Right ventricle myocardium inferior (tissue), 1 donor: Measurements from ENCODE around the gene PTPRN2. TPM values are rescaled to one million over a fixed set of nuclear protein-coding genes. Genes with fewer than 3 reads are reported as not detected.

Experiments used
- ATAC-seq: fragments of 200-7000 bp; cut with Tn5 transposase; one replicate; pipeline ENCODE4 v1.9.1; 2020; ENCODE audit warnings: mild to moderate bottlenecking, moderate library complexity
- DNase-seq: peaks from one replicate; pipeline ENCODE4 v3.0.0; 2021; ENCODE audit errors: missing footprints
- intact Hi-C: fragments of 100-400 bp; cut with DNase I; formaldehyde crosslinking; loops from one replicate; pipeline ENCODE4 v1.11.0; 2022
- total RNA-seq: library from RNA; stranded (reverse); fragmentation: NEBNext Ultra II Directional; extraction: Animal tissue kit (Norgen Biotek cat#: 25700); gene quantifications from one replicate; pipeline ENCODE4 v1.2.1, GENCODE V29; 2021
- donor health status: DM: no; HTN: yes; CAD: no; lungs with severe emphysema.

PTPRN2 gene
- total RNA-seq, 1 donor from 2014 or later = 1.6 TPM

DNA sequence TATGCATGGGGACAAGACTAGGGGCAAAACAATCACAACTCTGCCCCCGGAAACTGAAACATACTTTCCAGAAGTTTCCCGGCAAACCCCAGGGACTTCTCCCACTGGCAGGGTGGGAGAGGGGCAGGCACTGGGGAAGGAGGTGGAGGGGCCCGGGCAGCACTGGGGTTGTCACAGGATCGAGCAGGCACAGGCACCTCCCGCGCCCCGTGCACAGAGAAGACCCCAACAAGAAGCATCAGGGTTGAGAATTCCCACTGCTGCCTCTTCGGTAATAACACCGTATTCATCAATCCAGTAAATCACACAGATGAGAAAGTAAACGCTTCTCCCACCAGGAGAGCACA is 490.5 kb downstream of the PTPRN2 start:
- DNase-seq (no peak), ATAC-seq (no peak)
- intact Hi-C loops = no loop called here

DNA sequence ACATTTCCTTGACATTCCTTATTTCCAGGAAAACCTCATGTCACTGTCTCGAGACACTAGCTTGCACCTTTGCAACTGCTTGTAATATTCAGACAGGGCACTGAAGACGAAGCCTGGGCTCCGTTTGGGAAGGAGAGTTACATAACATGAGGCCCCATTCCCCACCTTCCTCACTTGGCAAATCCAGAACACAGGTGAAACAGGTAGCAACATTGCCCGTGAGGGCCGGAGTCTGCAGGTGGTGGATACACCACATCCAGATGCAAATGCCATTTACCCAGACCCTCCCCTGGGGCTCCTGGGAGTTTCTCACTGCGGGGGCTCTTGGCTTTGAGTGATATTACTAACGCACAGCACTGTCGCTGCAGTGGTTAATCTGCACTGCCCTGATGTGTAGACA is 491.0 kb downstream of the PTPRN2 start:
- intact Hi-C loops = no loop called here
- ATAC-seq = no peak
- no peak for DNase-seq

DNA sequence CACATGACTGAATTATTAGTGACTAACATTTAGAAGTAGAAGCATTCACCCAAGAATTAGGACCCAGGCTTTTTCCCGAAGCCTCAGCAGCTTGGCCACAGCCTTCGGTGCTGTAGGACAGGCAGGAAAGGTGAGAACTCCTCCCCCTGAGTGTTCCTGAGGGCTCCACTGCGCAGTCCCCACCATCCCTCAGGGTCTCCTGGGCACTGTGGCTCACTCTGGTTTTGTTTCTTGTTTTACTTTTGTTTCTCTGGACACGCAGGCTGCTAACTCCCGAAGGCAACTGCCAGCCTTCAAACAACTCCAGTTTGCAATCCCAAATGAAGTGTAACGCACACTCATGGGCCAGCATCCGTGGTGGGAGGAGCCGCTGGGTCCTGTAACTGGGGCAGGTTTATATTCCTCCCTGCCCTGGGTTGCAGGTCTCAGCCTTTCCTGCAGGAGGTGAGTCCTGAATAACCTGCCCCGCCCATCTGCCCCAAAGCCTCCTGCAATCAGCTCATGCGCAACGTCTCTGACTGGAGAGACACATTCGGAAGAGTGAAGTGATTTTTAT is 492.9 kb downstream of the PTPRN2 start:
- no peak for DNase-seq
- intact Hi-C loops = no loop called here
- no peak for ATAC-seq

GRCh38 chr7:158094046-158094445 is 493.6 kb downstream of the PTPRN2 start:
- DNase-seq (no peak), ATAC-seq (no peak)
- intact Hi-C loops = no loop called here

DNA sequence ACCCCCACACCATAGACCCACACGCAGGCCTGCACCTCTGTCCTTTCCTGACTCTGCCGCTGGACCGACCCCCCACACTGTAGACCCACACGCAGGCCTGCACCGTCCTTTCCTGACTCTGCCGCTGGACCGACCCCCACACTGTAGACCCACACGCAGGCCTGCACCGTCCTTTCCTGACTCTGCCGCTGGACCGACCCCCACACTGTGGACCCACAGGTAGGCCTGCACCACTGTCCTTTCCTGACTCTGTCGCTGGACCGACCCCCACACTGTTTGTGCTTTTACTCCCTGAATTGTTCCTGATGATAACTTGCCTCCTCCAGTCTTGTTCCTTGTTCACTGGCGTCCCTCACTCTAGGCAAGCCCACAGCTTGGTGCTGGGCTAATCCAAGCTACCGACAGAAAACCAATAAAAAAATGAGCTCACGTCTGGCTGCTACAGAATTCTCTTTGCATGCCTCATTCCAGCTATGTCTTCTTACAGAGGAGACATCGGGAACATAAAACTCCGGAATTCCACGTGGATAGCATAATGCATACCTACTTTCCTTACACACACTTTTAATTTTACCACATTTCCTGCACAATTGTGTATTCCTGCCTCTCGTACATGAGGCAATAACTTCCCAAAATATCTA is 494.3 kb downstream of the PTPRN2 start:
- no peak for DNase-seq
- intact Hi-C loops = no loop called here

DNA sequence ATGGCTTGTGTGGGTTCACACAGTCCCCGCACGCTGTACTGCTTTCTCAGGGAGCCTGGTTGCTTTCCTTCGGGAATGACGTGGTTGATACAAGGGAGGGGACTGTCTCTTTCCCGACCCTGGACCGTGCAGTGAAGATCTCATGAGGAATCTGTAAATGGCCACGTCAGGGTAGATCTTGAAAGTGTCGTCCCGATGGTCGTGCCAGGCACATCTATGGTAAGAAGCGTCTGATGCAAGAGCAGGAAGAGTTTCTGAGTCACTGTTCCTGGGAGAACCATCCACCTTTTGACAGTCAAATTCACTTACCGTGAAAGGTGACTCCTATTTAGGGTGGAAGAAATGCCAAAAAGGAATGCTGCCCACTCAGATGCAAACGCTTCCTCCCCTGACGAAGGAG is 500.4 kb downstream of the PTPRN2 start:
- intact Hi-C loops = no loop called here
- no peak for DNase-seq
- no peak for ATAC-seq

More for the DNA sequence above, 494.3 kb downstream of the PTPRN2 start:
- no peak for ATAC-seq

DNA sequence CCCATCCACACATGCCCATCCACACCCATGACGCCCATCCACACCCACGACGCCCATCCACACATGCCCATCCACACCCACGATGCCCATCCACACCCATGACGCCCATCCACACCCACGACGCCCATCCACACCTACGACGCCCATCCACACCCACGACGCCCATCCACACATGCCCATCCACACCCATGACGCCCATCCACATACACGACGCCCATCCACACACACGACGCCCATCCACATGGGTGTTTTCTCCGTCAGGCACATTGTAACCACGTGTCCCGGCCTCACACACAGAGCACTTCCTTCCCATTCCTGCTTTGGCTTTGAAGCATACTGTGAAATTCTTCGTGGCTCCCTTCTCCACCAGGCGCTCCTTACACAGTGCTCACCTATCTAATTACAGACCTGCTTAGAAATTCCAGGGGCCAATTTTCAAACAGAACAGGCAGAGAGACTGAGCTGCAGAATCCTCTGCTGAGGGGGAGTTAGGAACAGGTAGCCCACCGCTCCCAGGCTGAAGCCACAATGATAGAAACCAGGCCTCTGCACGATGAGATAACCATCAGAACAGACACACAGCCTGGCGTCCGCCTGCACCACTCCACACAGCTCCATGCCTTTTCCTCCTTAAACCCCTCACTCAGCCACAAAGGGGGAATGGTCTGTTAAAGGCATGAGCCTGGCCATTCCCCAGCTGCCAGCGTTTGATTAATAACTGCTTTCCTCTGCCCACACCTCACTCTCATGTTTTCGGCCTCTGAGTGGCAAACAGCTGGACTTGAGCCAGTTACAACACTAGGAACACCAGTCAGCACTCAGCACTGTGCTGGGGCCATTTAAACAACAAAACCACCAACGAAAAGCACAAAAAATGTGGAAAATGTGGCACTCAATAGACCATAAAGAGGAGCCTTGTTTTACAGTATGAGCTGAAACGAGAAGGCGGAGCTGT is 501.6 kb downstream of the PTPRN2 start:
- DNase-seq = no peak
- intact Hi-C loops = no loop called here
- ATAC-seq = no peak

DNA sequence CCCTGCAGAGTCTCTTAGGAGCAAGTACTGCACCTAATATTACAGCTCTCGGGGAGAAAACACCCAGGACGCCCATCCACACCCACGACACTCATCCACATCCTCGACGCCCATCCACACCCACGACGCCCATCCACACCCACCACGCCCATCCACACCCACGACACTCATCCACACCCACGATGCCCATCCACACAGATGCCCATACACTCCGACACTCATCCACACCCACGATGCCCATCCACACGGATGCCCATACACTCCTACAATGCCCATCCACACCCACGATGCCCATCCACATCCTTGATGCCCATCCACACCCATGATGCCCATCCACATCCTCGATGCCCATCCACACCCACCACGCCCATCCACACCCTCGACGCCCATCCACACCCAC is 503.1 kb downstream of the PTPRN2 start:
- intact Hi-C loops = no loop called here
- no peak for DNase-seq

DNA sequence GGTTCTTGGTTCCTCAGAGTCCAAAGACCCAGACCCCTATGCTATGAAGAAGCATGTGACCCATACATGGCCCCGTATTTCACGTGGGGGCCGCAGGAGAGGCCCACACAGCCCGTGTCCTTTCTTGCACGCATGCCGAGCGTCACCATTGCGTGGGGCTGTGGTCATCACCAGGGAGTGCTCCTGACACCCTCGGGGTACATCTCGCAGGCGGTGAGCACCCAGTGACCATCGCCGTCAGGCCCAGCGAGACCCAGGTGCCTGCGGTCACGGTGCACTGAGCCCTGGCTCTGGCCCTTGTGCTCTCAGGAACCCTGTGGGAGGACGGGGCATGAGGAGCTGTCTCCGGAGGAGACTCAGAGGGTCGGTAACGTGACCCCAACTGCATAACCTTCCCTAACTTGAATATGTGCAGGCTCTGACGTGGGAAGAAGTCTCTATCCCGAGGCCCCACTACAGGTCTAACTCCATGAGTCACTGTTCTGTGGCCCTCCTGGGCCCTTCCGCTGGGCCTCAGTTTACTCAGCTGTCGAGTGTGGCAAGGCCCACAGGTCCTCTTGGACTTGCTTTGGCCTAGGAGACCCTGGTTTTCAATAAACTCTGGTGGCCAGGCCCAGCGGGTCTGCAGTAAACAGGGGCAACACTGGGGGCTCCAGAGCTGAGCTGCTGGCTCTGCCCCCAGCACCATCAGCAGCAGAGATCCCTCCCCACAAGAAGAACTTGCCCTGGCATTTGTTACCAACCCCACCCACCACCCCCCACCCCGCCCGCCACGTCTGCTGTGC is 503.9 kb downstream of the PTPRN2 start:
- intact Hi-C loops = no loop called here
- ATAC-seq = no peak
- no peak for DNase-seq

More for the DNA sequence above, 503.1 kb downstream of the PTPRN2 start:
- no peak for ATAC-seq

- intact Hi-C loops = no loop called here
- DNase-seq = no peak
- ATAC-seq = no peak
Observed at GRCh38 chr7:158082761-158083160, 504.9 kb downstream of the PTPRN2 start.

DNA sequence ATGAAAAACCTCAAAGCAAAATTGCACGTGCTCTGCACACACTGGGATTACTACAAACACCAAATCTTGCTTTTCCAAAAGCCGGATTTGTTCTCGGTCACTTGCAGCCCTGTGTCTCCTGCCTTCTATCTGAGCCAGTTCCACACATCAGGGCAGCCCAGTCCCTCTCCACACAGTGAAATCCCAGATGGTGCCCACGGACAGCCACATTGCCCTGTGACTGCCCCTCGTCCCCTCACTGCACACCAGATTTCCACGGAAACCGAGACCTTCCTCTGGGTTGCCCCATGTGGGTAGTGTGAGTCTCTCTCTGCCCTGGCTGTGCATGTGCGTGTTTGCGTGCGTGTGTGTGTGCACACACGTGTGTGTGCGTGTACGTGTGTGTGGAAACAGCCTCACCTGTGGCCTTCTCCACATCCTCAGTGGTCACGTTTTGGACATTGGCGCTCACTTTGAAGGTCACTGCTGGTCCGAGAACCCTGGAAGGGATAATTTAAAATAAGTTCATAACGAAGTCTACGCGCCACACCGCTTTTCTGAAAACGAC is 506.7 kb downstream of the PTPRN2 start:
- ATAC-seq (no peak), DNase-seq (no peak)
- intact Hi-C loops = no loop called here

DNA sequence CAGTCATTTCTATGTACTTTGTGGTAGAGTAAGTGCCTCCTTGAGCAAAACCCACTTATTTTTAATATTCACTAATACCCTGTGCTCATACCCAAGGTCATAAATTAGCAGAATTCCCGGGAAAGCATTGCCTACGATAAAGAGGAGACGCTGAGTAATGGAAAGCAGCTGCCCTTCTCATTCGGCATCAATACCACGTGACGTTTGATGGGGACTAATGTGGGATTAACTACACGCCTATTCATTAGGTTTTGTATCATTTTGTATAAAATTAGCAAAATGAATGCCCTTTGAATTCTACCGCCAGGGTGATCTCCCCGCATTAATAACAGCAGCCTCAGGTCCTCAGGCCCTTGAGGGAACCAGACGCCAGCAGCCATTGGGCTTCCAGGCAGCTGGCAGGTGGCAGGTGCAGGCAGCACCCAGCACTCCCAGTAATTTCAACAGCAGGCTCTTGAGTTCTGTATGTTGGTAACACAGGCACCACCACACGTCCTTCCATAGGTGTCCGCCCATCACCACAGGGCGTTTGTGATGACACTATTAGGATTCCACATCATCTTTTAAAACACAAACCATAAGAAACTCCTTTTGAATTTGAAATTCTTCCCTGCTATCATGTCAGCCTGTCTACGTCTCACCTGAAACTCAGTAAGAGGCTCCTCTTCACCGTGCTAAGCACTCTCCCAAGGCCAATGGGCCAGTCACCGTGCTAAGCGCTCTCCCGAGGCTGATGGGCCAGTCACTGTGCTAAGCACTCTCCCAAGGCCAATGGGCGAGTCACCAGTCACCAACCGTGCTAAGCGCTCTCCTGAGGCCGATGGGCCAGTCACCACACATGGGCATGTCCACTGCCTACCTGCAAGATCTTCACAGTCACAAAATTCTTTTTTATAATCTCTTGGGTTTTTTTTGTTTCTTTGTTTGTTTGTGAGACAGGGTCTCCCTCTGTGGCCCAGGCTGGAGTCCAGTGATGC is 509.4 kb downstream of the PTPRN2 start:
- DNase-seq (no peak), ATAC-seq (no peak)
- intact Hi-C loops = no loop called here

DNA sequence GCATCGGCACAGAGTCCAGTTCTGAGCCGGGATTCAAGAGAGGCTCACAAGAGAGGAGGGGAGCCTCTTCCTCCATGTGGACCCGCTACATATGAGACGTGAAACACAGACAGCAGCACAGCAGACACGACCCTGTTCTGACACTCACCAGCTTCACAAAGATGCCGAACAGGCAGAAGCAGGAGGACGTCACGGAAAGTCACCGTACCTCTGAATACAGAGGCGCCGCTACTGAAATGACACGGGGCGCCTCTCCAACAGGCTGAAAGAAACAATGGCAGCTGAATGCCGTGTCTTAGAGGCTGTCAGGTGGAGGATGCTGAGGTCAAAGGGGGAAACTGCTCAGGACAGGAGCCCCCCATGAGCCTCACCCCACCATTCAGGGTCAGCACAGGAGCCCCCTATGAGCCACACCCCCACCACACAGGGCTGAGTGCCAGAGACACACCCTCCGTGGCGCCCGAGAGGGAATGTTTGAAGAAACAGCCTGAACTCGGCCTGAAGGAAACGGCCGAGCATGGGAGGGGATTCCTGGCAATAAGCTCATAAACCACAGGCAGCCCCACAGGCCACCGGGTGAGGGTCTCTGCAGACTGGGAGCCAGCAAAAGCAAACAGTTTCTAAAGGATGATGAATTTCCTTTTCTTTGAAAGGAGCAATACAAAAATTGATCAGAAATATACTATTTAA is 510.3 kb downstream of the PTPRN2 start:
- no peak for DNase-seq
- intact Hi-C loops = no loop called here
- no peak for ATAC-seq

- intact Hi-C loops = no loop called here
- DNase-seq = no peak
- ATAC-seq = no peak
Observed at GRCh38 chr7:158076656-158077055, 511.0 kb downstream of the PTPRN2 start.

DNA sequence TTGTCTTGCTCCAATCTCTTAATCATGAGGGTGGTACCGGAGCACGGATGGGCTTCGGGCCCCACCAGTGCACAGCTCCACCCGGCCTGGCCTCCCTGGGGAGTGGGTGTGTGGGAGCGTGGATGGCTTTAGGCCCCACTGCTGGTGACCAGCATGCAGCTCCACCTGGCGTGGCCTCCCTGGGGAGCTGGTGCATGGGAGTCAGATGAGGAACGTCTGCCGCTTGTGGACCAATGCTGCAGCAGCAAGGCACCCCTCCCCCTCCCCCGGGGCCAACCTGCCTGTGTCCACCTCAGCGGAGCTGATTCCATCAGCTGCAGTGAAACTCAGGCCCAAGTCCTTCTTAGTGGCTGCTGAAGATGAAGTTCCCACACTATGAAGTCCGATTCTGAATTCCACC is 511.4 kb downstream of the PTPRN2 start:
- intact Hi-C loops = no loop called here
- ATAC-seq (no peak), DNase-seq (no peak)

- intact Hi-C loops = no loop called here
- DNase-seq (no peak), ATAC-seq (no peak)
Observed at GRCh38 chr7:158075633-158076001, 512.0 kb downstream of the PTPRN2 start.

DNA sequence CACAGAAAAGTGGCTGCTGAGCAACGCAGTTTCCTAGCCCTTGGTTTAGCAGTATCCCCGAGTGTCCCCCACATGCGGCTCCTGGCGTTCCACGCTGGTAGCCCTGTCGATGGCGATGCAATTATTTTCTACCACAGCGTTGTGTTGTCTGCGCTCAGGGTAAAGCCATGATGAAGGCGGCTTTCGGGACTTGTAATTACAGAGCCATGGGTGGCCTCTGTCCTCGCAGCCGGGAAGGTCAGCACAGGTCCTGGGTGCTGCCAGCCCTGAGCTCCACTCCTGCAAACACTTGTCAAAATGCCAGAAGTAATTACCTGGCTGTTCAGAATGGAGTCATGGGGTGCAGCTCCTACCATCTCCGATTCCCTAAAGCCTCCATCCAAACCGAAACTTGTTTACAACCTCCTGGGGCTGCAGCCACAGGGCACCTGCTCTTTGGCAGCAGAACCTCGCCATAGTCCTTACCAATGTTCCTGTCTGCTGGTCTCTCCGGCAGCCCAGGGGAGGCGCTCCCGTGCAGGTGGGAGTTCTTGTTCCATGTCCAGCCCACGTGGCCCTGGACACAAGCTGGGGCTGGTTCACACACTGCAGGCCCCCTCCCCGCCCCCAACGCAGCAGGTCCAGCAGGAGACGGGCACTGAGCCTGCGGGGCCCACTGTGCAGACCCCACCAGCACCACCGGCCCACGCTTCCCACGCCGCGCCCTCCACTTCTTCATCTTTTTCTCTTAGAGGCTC is 512.6 kb downstream of the PTPRN2 start:
- intact Hi-C loops = no loop called here
- no peak for DNase-seq
- no peak for ATAC-seq
